Measurements from ENCODE around the gene SPAM1.
"Not testable (repeated sequence)": the region's sequence is repeated elsewhere in the genome, so short reads cannot be mapped to it uniquely, and the experiment has no call there.

SPAM1 gene

GRCh38 chr7:123961771-123962170 is 36.7 kb downstream of the SPAM1 start:
- no peak for DNase-seq

- no peak for DNase-seq
Observed at GRCh38 chr7:123966936-123967335, 41.9 kb downstream of the SPAM1 start.

GRCh38 chr7:123972045-123972444 is 47.0 kb downstream of the SPAM1 start:
- DNase-seq, result no peak

DNA sequence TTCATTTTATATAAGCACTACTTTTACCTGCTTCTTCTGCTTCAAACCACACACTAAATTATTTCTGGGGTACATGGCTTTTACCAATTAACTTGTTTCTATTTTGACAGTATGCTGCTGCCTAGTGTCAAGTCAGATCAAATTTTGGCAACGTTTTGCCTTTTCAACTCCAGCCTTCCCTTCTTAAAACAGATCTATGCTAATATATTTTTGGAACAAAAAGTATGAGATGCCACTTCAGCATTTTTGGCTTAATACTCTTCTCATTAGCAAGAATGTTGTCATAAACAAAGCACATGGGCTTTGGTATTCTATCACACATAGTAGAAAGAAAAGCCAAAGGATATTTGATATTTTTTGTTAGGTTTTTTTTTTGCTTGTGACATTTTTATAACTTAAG is 47.8 kb downstream of the SPAM1 start:
- no peak for DNase-seq

GRCh38 chr7:123974326-123974908 is 49.4 kb downstream of the SPAM1 start:
- DNase-seq, result no peak

GRCh38 chr7:123975084-123975483 is 50.0 kb downstream of the SPAM1 start:
- no peak for DNase-seq

DNA sequence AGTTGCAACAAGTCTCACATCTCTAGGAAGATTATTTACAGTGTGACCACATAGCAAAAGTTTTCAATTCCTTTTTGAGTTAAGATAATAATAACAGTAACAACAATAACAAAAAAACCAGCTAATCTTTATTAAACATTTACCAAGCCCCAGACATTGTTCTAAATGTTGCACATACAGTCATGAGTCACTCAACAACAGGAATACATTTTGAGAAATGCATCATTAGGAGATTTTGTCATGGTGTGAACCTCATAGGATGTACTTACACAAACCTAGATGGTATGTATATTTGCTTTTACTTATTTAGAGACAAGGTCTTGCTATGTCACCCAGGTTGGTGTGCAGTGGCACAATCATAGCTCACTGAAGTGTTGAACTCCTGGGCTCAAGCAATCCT is 52.0 kb downstream of the SPAM1 start:
- no peak for DNase-seq

GRCh38 chr7:123979876-123980275 is 54.8 kb downstream of the SPAM1 start:
- no peak for DNase-seq

GRCh38 chr7:123987445-123987844 is 62.4 kb downstream of the SPAM1 start:
- DNase-seq, result no peak

- no peak for DNase-seq
Observed at GRCh38 chr7:123992913-123993518, 68.0 kb downstream of the SPAM1 start.

DNA sequence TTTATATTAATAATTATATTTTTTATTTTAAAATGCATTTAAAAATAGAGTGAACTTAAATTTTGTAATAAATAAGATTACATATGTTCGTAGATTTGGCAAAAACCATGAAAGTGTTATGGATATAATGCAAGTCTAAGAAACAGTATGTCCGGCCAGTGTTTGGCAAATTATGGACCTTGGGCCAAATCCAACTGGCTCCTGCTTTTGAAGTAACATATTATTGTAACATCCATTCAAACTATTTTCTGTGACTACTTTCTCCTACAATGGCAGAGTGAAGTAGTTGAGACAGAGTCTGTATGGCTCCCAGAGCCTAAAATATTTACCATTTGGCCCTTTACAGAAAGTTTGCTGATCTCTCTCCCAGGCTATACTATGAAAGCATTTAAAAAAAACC is 69.0 kb downstream of the SPAM1 start:
- no peak for DNase-seq

GRCh38 chr7:123994449-123994848 is 69.4 kb downstream of the SPAM1 start:
- no peak for DNase-seq

DNA sequence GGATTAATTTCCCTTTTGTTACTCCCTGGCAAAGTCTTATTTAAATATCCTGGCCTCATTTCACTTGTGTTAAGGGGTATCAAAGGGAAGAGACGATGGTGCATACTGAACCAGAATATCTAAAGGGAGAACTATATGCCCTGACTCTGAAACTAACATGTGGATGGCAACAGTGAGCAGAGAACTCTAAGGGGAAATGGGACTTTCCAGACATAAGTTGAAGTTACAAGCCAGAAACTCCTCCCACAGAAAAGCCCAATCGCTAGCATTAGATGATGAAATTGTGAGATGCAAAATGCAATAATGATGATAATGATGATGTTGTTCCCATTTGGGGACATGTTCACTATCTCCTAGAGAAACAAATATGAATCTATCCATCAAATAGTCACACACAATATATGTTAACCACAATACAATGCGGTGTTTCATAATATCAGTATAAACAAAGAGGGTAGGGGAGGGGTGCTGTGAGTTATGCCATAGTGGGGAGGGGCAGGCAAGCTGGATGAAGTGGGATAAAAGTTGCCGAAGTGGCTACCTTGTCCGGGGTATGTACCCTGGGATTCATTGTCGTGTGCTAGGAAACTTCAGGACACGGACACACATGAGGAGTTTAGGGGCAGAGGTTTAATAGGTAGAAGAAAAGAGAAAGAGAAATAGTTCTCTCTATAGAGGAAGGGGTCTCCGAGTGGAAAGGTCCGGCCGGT is 70.7 kb downstream of the SPAM1 start:
- DNase-seq, result no peak

DNA sequence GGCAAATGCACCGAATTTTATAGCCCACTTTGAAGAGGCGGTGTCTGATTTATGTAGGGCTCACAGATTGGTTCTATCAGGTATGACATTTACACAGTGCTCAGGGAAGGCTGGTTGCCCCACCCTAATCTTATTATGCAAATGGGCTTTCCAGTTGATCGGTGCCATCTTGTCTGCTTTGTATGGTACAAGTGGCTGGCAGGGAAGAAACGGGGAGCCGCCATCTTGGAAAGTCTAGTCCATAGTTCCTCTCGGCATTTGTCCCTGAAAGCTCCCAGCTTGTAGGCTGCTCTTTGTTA is 71.2 kb downstream of the SPAM1 start:
- DNase-seq, result no peak

DNA sequence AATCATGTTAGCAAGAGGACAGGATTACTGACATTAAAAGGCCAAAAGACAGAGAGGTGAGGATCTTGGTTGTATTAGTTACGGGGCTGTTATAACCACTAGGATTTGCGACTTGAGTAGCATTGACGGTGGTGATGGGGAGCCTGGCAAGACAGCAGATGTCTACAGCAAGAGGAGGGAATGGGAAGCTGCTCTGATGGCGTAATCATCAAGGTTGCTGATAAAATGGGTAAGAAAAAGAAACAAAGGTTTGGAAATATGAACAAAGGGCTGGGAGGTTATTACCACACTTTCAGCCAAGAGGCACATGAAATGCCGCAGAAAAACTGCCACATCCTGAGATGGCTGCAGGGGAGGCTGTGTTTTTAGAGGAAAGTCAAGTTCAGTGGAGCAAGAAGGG is 73.9 kb downstream of the SPAM1 start:
- DNase-seq, result no peak

DNA sequence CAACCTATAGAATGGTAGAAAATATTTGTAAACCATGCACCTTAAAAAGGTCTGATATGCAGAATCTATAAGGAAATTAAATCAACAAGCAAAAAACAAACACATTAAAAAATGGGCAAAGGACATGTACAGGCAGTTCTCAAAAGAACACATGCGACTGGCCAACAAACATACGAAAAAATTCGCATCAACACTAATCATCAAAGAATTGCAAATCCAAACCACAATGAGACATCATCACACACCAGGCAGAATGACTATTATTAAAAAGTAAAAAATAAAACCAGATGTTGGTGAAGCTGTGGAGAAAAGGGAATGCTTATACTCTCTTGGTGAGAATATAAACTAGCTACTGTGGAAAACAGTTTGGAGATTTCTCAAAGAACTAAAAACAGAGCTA is 74.7 kb downstream of the SPAM1 start:
- DNase-seq, result no peak

- DNase-seq, result not testable (repeated sequence)
Observed at GRCh38 chr7:124008296-124008695, 83.3 kb downstream of the SPAM1 start.

DNA sequence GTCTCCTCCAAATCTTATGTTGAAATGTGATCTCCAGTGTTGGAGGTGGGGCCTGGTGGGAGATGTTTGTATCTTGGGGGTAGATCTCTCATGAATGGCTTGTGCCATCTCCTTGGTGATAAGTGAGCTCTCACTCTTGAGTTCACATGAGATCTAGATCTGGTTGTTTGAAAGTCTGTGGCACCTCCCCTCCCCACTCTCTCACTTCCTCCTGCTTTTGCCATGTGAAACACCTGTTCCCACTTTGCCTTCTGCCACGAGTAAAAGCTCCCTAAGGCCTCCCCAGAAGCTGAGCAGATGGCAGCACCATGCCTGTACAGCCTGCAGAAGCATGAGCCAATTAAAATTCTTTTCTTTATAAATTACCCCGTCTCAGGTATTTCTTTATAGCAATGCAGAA is 84.3 kb downstream of the SPAM1 start:
- no peak for DNase-seq
